MCF 10A (cell line): Measurements from ENCODE around the gene SMOC2. TPM values are rescaled to one million over a fixed set of nuclear protein-coding genes. Genes with fewer than 3 reads are reported as not detected.

Experiments
- BruUV-seq: library from RNA; stranded (reverse); fragments of 400-500 nt; replicated peaks from 2 replicates; lab custom pipeline; 2021; lab: Mats Ljungman, UMichigan
- CTCF ChIA-PET: fragments of 300-600 bp; sonication (Branson Sonifier 250); formaldehyde crosslinking; extraction: SDS; loops from one replicate; lab custom pipeline; 2021; ENCODE audit warnings: antibody characterized with exemption, inconsistent platforms; lab: Yijun Ruan, JAX
- POLR2A ChIA-PET: fragments of 300-600, 350-650 bp; sonication (Branson Sonifier 250); formaldehyde crosslinking; extraction: SDS; loops from one replicate; lab custom pipeline; 2020; ENCODE audit warnings: antibody characterized with exemption, inconsistent platforms; lab: Yijun Ruan, JAX
- DNase-seq: peaks from one replicate; pipeline ENCODE4 v3.0.0-alpha.2; 2018; ENCODE audit not compliant: unreplicated experiment
- H3K27ac Mint-ChIP-seq: one replicate; pipeline ENCODE4 v1.8.0; 2022; ENCODE audit warnings: mild to moderate bottlenecking, low read depth, mixed read lengths; ENCODE audit not compliant: unreplicated experiment
- H3K27me3 Mint-ChIP-seq: one replicate; pipeline ENCODE4 v1.8.0; 2022; ENCODE audit warnings: mixed read lengths; ENCODE audit not compliant: insufficient read depth, unreplicated experiment
- H3K36me3 Mint-ChIP-seq: one replicate; pipeline ENCODE4 v1.8.0; 2022; ENCODE audit warnings: mild to moderate bottlenecking, moderate library complexity, mixed read lengths; ENCODE audit not compliant: insufficient read depth, unreplicated experiment
- H3K4me1 Mint-ChIP-seq: one replicate; pipeline ENCODE4 v1.8.0; 2022; ENCODE audit warnings: mixed read lengths; ENCODE audit not compliant: insufficient read depth, unreplicated experiment
- H3K4me3 Mint-ChIP-seq: one replicate; pipeline ENCODE4 v1.8.0; 2022; ENCODE audit warnings: mild to moderate bottlenecking, moderate library complexity, mixed read lengths; ENCODE audit not compliant: unreplicated experiment
- H3K9me3 Mint-ChIP-seq: one replicate; pipeline ENCODE4 v1.8.0; 2022; ENCODE audit warnings: mixed read lengths; ENCODE audit not compliant: unreplicated experiment
- CTCF ChIP-seq: fragments of 200-600 bp; IDR thresholded peaks from one replicate; pipeline ENCODE4 v1.8.0; 2022; ENCODE audit warnings: antibody characterized with exemption, mild to moderate bottlenecking; ENCODE audit not compliant: unreplicated experiment
- intact Hi-C: fragments of 100-400 bp; cut with micrococcal nuclease; formaldehyde crosslinking; loops from 2 replicates; pipeline ENCODE4 v1.14.1; 2022
- total RNA-seq: library from RNA; stranded (reverse); gene quantifications from 2 replicates; pipeline ENCODE4 v1.2.3, GENCODE V29; 2022

Gene SMOC2
- total RNA-seq, 1 experiment from 2014 or later = not detected

- no peaks in the 10 kb centered on the region for H3K27me3 Mint-ChIP-seq
- POLR2A ChIA-PET = interaction anchor here (0.6 kb wide), 1 partner anchor 262 kb away, joined by 3 read pairs; no protein-coding TSS in a partner anchor
- no peaks in the 10 kb centered on the region for H3K36me3 Mint-ChIP-seq
- intact Hi-C loops = no loop called here
- TF ChIP-seq CTCF = no peak
- DNase-seq = no peak
- no peak overlapping the region for H3K4me3 Mint-ChIP-seq
- BruUV-seq = no TSS peak
- CTCF ChIA-PET = no interaction called here
- no peak overlapping the region for H3K27ac Mint-ChIP-seq
- H3K4me1 Mint-ChIP-seq = no peaks in the 10 kb centered on the region
- H3K9me3 Mint-ChIP-seq = no peaks in the 10 kb centered on the region
These were observed 183.6 kb downstream of the SMOC2 start for GRCh38 chr6:168624540-168624939.

- no peak for TF ChIP-seq CTCF
- no peaks in the 10 kb centered on the region for H3K4me1 Mint-ChIP-seq
- POLR2A ChIA-PET = interaction anchor here (0.6 kb wide), 1 partner anchor 261 kb away, joined by 3 read pairs; no protein-coding TSS in a partner anchor
- no peak overlapping the region for H3K4me3 Mint-ChIP-seq
- H3K27ac Mint-ChIP-seq = no peak overlapping the region
- no TSS peak for BruUV-seq
- CTCF ChIA-PET = no interaction called here
- no peaks in the 10 kb centered on the region for H3K9me3 Mint-ChIP-seq
- H3K27me3 Mint-ChIP-seq = no peaks in the 10 kb centered on the region
- intact Hi-C loops = no loop called here
- no peaks in the 10 kb centered on the region for H3K36me3 Mint-ChIP-seq
- DNase-seq = no peak
These were observed 184.0 kb downstream of the SMOC2 start for GRCh38 chr6:168624948-168625347.

- no peak for DNase-seq
These were observed 184.6 kb downstream of the SMOC2 start for GRCh38 chr6:168625602-168626001.

GRCh38 chr6:168626046-168626602 lies 185.1 kb downstream of the SMOC2 start:
- intact Hi-C loops = no loop called here
- ChIA-PET POLR2A (no interaction called here), CTCF (no interaction called here)
- Mint-ChIP-seq H3K27me3 (no peaks in the 10 kb centered on the region), H3K9me3 (no peaks in the 10 kb centered on the region), H3K36me3 (no peaks in the 10 kb centered on the region), H3K4me1 (no peaks in the 10 kb centered on the region), H3K27ac (no peak overlapping the region), H3K4me3 (no peak overlapping the region)
- no peak for TF ChIP-seq CTCF
- BruUV-seq = no TSS peak
- DNase-seq = no peak

More at GRCh38 chr6:168625602-168626001, 184.6 kb downstream of the SMOC2 start:
- no peak overlapping the region for H3K4me3 Mint-ChIP-seq
- H3K27me3 Mint-ChIP-seq = no peaks in the 10 kb centered on the region
- no peak for TF ChIP-seq CTCF
- no peak overlapping the region for H3K27ac Mint-ChIP-seq
- ChIA-PET CTCF (no interaction called here), POLR2A (no interaction called here)
- no peaks in the 10 kb centered on the region for H3K36me3 Mint-ChIP-seq
- H3K4me1 Mint-ChIP-seq = no peaks in the 10 kb centered on the region
- no peaks in the 10 kb centered on the region for H3K9me3 Mint-ChIP-seq
- intact Hi-C loops = no loop called here
- BruUV-seq = no TSS peak
